Activated CD8-positive, alpha-beta memory T cell treated with anti-CD3 and anti-CD28 coated beads, Interleukin-2, amount 50 U/mL, for 24 hours (primary cell): ENCODE measurements around the gene KMT5B.

Experiments
- DNase-seq: peaks from one replicate; pipeline ENCODE4 v3.0.0-alpha.2; 2020; ENCODE audit errors: extremely low read depth

KMT5B gene

GRCh38 chr11:68146010-68146540, 67.0 kb downstream of the KMT5B start:
- no peak for DNase-seq

DNA sequence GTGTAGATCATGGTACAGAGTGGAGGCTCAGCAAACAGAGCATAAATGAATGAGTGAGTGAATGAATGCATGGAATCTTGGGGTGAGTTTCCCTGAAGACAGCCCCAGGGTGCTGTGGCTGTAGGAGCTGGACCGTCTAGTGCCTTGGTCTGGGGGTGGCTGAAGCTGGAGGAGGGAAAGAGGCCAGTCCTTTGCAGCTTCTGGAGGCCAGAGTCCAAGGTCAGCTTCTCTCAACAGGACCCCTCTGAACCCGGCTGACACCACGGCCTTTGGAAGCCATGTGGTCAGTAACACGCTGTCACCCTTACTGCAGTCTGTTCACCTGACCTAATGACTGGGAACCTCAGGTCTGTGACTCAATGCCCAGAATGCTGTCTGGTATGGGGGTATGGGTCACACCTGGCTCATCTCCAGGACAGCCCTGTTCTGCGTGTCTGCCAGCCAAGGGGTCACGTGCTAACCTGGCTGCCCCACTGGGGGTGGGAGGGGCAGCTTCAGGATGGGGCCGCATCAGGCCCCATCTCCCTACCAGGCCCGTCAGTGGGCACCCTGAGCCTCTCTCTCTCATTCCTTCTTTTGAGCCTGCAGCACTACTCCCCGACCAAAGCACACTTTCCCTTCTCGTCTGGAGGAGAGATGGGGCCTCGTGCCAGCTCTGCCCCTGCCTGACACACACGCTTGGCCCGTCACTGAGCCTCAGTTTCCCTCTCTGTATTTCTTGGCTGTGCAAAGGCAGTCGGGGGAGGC, 67.8 kb downstream of the KMT5B start:
- no peak for DNase-seq

GRCh38 chr11:68143310-68143689, 69.8 kb downstream of the KMT5B start:
- DNase-seq, result no peak

DNA sequence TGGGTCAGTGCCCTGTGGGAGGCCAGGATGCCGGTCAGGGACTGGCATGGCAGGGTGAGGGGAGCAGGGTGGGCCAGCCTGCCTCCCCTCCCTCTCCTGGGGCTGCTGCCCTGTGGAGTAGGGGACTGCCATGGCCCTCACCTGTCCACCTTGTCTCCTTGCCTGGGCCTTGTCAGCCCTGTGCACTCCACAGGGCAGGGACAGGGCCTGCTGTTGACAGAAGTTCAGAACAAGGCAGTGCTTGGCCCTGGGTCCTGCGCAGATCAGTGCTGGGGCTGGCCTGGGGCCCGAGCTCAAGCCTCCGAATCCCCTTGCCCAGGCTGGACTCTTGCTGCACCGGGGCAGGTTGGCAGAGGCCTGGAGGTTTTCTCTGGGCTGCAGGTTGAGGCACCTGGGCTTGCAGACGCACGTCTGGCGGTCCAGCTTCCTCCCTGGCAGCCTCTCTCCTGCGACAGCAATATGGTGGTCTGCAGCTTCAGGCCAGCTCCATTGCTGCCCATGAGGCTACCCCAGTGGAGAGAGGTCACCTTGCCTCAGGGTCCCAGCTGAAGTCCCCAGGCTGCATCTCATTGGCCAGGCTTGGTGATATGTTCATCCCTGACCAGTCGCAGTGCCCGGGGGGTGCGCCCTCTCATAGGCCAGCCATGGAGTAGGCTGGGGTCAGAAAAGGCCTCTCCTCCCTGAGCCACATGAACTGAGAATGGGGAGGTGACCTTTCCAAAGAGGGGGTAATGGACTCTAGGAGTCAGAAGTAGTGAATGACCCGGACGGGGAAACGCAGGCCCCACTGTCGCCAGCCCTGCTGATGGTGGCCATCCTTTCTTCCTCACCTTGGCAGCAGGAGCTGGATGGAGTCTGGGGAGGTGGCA, 70.4 kb downstream of the KMT5B start:
- no peak for DNase-seq

GRCh38 chr11:68142028-68142412, 71.1 kb downstream of the KMT5B start:
- no peak for DNase-seq

DNA sequence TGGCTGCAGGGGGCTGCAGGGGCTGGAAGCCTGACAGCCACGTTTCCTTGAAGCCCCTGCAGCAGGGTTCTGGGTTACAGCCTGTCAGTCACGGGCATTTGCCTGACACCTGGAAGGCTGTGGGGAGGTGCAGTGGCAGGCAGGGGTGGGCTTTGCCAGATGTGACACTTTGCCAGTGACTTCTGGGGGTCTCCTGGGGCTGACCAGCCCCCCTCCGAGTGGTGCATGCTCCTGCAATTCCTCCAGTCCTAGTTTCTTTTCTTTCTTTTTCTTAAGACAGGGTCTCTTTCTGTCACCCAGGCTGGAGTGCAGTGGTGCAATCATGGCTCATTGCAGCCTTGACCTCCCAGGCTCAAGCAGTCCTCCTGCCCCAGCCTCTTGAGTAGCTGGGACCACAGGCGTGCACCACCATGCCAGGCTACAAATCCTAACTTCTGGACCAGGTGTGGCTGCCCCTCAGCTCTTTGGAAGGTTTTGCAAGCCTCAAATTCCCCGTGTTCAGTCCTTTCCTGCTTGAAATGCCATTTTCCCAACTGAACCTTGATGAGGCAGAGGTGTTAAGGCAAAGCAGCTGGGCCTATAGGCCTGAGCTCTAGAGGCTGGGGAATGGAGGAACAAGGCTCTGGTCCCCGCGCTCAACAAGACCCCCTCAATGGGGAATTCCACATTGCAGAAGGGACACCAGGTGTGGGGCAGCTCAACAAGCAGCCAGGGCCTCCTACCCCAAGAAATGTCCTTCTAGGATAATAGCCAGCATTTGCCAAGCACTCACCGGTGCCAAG, 71.7 kb downstream of the KMT5B start:
- no peak for DNase-seq

GRCh38 chr11:68140496-68141245, 72.4 kb downstream of the KMT5B start:
- no peak for DNase-seq

- no peak for DNase-seq
Measured at GRCh38 chr11:68138237-68138636, 74.9 kb downstream of the KMT5B start.

GRCh38 chr11:68137833-68138232, 75.3 kb downstream of the KMT5B start:
- DNase-seq, result no peak

DNA sequence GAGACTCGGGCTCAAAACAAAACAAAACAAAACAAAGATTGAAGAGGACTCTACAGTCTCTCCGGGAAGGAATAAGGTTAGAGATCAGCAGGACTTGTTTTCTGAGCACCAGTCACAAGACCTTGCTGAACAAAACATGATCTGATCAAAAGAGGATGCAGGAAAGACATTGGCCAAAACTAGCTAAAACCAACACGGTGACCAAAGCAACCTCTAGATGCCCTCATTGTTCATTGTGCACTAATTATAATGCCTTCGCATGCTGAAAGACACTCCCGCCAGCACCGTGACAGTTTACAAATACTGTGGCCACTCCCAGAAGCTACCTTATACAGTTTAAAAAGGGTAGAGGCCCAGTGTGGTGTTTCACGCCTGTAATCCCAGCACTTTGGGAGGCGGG, 76.2 kb downstream of the KMT5B start:
- DNase-seq, result no peak

GRCh38 chr11:68135161-68135560, 77.9 kb downstream of the KMT5B start:
- DNase-seq, result no peak

DNA sequence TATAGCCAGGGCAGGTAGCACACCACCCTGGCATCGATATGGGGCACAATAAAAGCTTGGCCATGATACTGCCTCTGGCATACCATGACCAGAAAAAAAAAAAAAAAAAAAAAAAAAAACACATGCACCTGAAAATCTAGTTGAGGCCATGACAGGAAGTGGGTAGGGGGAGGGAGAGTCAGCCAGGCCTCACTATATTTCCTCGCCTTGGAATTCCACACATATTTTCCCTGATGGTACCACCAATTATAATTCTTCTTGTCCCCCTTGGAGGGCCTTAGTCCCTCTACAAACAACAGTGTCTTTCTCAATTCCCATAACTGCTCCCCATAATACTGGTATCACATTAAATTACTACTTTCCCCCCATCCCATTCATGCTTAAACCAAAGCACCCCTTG, 79.3 kb downstream of the KMT5B start:
- DNase-seq, result no peak

- DNase-seq, result no peak
Measured at GRCh38 chr11:68130121-68130520, 83.0 kb downstream of the KMT5B start.

DNA sequence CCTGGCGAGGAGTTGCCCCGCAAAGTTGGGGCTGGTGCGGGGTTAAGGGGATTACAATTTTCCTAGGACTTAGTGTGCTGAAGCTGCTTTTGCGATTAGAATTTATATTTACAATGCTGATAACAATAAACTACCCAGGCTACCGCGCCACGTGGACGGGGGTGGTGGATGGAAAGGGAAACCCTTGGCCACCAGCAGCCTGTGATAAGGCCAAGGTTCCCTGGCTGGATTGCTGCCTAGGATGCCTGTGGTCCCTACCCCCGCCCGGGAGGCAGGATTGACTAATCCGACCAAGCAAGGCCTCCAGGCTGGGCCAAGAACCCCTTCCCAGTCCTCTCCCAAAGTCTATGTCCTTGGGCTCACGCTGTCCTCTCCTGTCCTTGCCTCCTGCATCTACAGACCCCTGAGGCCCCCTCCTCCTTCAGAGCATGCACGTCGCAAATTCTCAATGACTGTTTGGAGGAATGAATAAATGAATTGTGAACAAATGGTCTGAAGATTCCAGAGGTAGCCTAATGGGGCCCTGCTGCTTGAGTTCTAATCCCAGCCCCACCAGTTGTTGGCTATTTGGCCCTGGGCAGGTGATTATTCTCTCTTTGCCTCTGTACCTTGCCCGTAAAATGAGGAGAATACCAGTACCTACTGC, 84.3 kb downstream of the KMT5B start:
- DNase-seq, result no peak

- DNase-seq, result no peak
Measured at GRCh38 chr11:68127714-68128681, 85.1 kb downstream of the KMT5B start.

DNA sequence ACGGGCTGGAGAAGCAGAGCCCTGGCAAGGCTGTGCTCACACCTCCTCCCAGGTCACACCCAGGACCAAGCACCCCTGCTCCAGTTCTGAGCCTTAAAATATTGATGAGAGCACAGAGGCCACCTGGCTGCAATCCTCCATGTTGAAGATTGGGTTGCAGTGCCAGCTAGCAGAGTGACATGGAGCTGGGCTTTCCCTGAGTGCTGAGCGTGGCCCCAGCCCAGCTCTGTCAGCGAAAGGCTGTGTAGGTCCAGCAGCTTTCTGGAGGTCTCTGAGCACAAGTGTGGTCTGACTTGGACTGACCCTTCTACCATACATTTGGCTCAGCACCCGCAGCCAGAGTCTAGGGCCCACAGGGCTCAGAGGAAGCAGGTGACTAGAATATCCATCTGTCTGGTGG, 87.9 kb downstream of the KMT5B start:
- no peak for DNase-seq

GRCh38 chr11:68122936-68123539, 90.1 kb downstream of the KMT5B start:
- DNase-seq, result no peak

GRCh38 chr11:68121067-68121899, 91.8 kb downstream of the KMT5B start, which contains the start of gene CHKA:
TSS of gene CHKA (minus strand) at chr11:68121388. CDS start at chr11:68121177, 211 bp downstream.
- peak; percentile 47 for DNase-seq
